ENCODE data around the gene HORMAD1. TPM values are rescaled to one million over a fixed set of nuclear protein-coding genes. Genes with fewer than 3 reads are reported as not detected.

HORMAD1 gene
- total and polyA plus RNA-seq, 8 donors: 0.08 to 0.28 (median 0.28) TPM; not detected in 5

GRCh38 chr1:150753416-150753815 lies 32.7 kb upstream of the HORMAD1 start:
- H3K4me3 ChIP-seq: no peak overlapping the region
- no peaks in the 10 kb centered on the region for H3K27me3 ChIP-seq
- DNase-seq (no peak), ATAC-seq (no peak), FAIRE-seq (no peak)
- intact Hi-C loops (cut with DNase I): no loop called here
- H3K9me3 ChIP-seq: no peaks in the 10 kb centered on the region
- TF ChIP-seq CTCF (IDR thresholded peaks at IDR 0.05): no peak
- H3K36me3 ChIP-seq: no peaks in the 10 kb centered on the region
- no peaks in the 10 kb centered on the region for H3K4me1 ChIP-seq
- 65 to 86% methylated on average over 2 of the region's 2 CpGs for WGBS, 2 donors
- H3K27ac ChIP-seq: no peak overlapping the region

- H3K36me3 ChIP-seq: no peaks in the 10 kb centered on the region
- FAIRE-seq: no peak
- no peaks in the 10 kb centered on the region for H3K9me3 ChIP-seq
- intact Hi-C loops (cut with DNase I): no loop called here
- no peaks in the 10 kb centered on the region for H3K27me3 ChIP-seq
- no peaks in the 10 kb centered on the region for H3K4me1 ChIP-seq
- DNase-seq: no peak
- no peak for TF ChIP-seq CTCF (IDR thresholded peaks at IDR 0.05)
- no peak overlapping the region for H3K4me3 ChIP-seq
- no peak overlapping the region for H3K27ac ChIP-seq
- no peak for ATAC-seq
- 84 to 96% methylated on average over 5 to 6 of the region's 6 CpGs for WGBS, 2 donors
Measured at GRCh38 chr1:150751443-150751842, 30.7 kb upstream of the HORMAD1 start.

- Histone ChIP-seq H3K27me3 (no peaks in the 10 kb centered on the region), H3K4me1 (no peaks in the 10 kb centered on the region), H3K4me3 (no peak overlapping the region), H3K27ac (no peak overlapping the region), H3K36me3 (no peaks in the 10 kb centered on the region), H3K9me3 (no peaks in the 10 kb centered on the region)
- no peak for ATAC-seq
- WGBS, 2 donors: 86 to 87% methylated on average over 8 of the region's 8 CpGs
- no peak for FAIRE-seq
- TF ChIP-seq CTCF (IDR thresholded peaks at IDR 0.05): no peak
- DNase-seq: no peak
- intact Hi-C loops (cut with DNase I): no loop called here
Measured at GRCh38 chr1:150749720-150750311, 29.1 kb upstream of the HORMAD1 start.

GRCh38 chr1:150748878-150749719 lies 28.4 kb upstream of the HORMAD1 start:
- no peaks in the 10 kb centered on the region for H3K27me3 ChIP-seq
- H3K9me3 ChIP-seq: no peaks in the 10 kb centered on the region
- no peak overlapping the region for H3K4me3 ChIP-seq
- no peak for TF ChIP-seq CTCF (IDR thresholded peaks at IDR 0.05)
- H3K36me3 ChIP-seq: no peaks in the 10 kb centered on the region
- FAIRE-seq (no peak), ATAC-seq (no peak), DNase-seq (no peak)
- 90 to 93% methylated on average over 5 to 12 of the region's 12 CpGs for WGBS, 2 donors
- no peak overlapping the region for H3K27ac ChIP-seq
- H3K4me1 ChIP-seq: no peaks in the 10 kb centered on the region
- intact Hi-C loops (cut with DNase I): no loop called here

All from pancreas (tissue), 10 donors.